ENCODE results near the gene EIF5A. TPM values are rescaled to one million over a fixed set of nuclear protein-coding genes. Genes with fewer than 3 reads are reported as not detected.
A peak's percentile ranks its signal among the peaks of the same experiment; 100 is the strongest.

The EIF5A gene
- total RNA-seq, 4 donors from 2014 or later: 203 to 261 (median 221) TPM

GRCh38 chr17:7352503-7352889 is 45.1 kb downstream of the EIF5A start:
- no peak for DNase-seq (ENCODE audit: low spot score in 2 of 2)
- intact Hi-C loops (cut with DNase I; ENCODE audit: low total_unique reads): loop anchor here (10.0 kb wide), 1 partner anchor 202 kb away; the partner anchor contains the start of gene TNFSF13
- WGBS, 2 donors: 22 to 31% methylated on average over 10 of the region's 10 CpGs
- TF ChIP-seq POLR2A (IDR thresholded peaks at IDR 0.05): no peak
- TF ChIP-seq CTCF (IDR thresholded peaks at IDR 0.05): no peak
- H3K4me3 ChIP-seq (ENCODE audit: low read depth, poor library complexity, severe bottlenecking): peak overlapping the region; percentile 78

- DNase-seq (ENCODE audit: low spot score in 2 of 2): no peak
- 87 to 88% methylated on average over 37 of the region's 37 CpGs for WGBS, 2 donors
Measured at GRCh38 chr17:7352910-7353635, 45.6 kb downstream of the EIF5A start.

GRCh38 chr17:7354262-7354843 is 46.9 kb downstream of the EIF5A start:
- intact Hi-C loops (cut with DNase I; ENCODE audit: low total_unique reads): loop anchor here (10.0 kb wide), 1 partner anchor 200 kb away; the partner anchor contains the start of gene TNFSF13
- no peak for TF ChIP-seq CTCF (IDR thresholded peaks at IDR 0.05)
- no peak for TF ChIP-seq POLR2A (IDR thresholded peaks at IDR 0.05)
- H3K4me3 ChIP-seq (ENCODE audit: low read depth, poor library complexity, severe bottlenecking): no peak overlapping the region
- DNase-seq (ENCODE audit: low spot score in 2 of 2): peak in 1 of 2 donors; percentile 81
- 33 to 45% methylated on average over 9 of the region's 9 CpGs for WGBS, 2 donors

More at GRCh38 chr17:7352910-7353635, 45.6 kb downstream of the EIF5A start:
- intact Hi-C loops (cut with DNase I; ENCODE audit: low total_unique reads): loop anchor here (10.0 kb wide), 1 partner anchor 202 kb away; the partner anchor contains the start of gene TNFSF13
- peak overlapping the region; percentile 78 for H3K4me3 ChIP-seq (ENCODE audit: low read depth, poor library complexity, severe bottlenecking)
- TF ChIP-seq CTCF (IDR thresholded peaks at IDR 0.05) (no peak), POLR2A (IDR thresholded peaks at IDR 0.05) (no peak)

- 39 to 48% methylated on average over 10 of the region's 10 CpGs for WGBS, 2 donors
- no peak within 1 kb of the TSS for H3K4me3 ChIP-seq (ENCODE audit: low read depth, poor library complexity, severe bottlenecking)
- TF ChIP-seq POLR2A (IDR thresholded peaks at IDR 0.05) (no peak), CTCF (IDR thresholded peaks at IDR 0.05) (no peak)
- DNase-seq (ENCODE audit: low spot score in 2 of 2): peak; percentile 43 to 90
- intact Hi-C loops (cut with DNase I; ENCODE audit: low total_unique reads): loop anchor here (10.0 kb wide), 1 partner anchor 200 kb away; the partner anchor contains the start of gene TNFSF13
Measured at GRCh38 chr17:7355053-7355452, 47.6 kb downstream of the EIF5A start, which contains the start of gene TMEM95. Gene TMEM95, plus strand, starts transcription at chr17:7355156. Its CDS starts 49 bp downstream, at chr17:7355205.

GRCh38 chr17:7355573-7355972 is 48.1 kb downstream of the EIF5A start:
- H3K4me3 ChIP-seq (ENCODE audit: low read depth, poor library complexity, severe bottlenecking): no peak overlapping the region
- TF ChIP-seq CTCF (IDR thresholded peaks at IDR 0.05) (no peak), POLR2A (IDR thresholded peaks at IDR 0.05) (no peak)
- intact Hi-C loops (cut with DNase I; ENCODE audit: low total_unique reads): loop anchor here (10.0 kb wide), 1 partner anchor 199 kb away; the partner anchor contains the start of gene TNFSF13
- no peak for DNase-seq (ENCODE audit: low spot score in 2 of 2)
- 74 to 78% methylated on average over 8 of the region's 8 CpGs for WGBS, 2 donors
